Fibroblast of mammary gland (primary cell): ENCODE measurements around the gene NELL2.

Source experiments
- DNase-seq: peaks from one replicate; pipeline ENCODE4 v3.0.0-alpha.2; 2010; ENCODE audit warnings: low read depth
- H3K4me3 ChIP-seq: 2 replicates; pipeline ENCODE4 v1.5.1; 2011; ENCODE audit warnings: low read depth, mild to moderate bottlenecking, low read length, moderate library complexity; ENCODE audit not compliant: control insufficient read depth
- TF ChIP-seq, protein P1 (sequence below): conservative IDR thresholded peaks from 2 replicates; pipeline ENCODE4 v1.5.1; 2011; ENCODE audit warnings: low read depth, low read length, inconsistent platforms; ENCODE audit not compliant: control insufficient read depth, insufficient read depth

The NELL2 gene

GRCh38 chr12:44795970-44796369 lies 80.1 kb downstream of the NELL2 start:
- DNase-seq: no peak
- TF ChIP-seq, protein P1, sequence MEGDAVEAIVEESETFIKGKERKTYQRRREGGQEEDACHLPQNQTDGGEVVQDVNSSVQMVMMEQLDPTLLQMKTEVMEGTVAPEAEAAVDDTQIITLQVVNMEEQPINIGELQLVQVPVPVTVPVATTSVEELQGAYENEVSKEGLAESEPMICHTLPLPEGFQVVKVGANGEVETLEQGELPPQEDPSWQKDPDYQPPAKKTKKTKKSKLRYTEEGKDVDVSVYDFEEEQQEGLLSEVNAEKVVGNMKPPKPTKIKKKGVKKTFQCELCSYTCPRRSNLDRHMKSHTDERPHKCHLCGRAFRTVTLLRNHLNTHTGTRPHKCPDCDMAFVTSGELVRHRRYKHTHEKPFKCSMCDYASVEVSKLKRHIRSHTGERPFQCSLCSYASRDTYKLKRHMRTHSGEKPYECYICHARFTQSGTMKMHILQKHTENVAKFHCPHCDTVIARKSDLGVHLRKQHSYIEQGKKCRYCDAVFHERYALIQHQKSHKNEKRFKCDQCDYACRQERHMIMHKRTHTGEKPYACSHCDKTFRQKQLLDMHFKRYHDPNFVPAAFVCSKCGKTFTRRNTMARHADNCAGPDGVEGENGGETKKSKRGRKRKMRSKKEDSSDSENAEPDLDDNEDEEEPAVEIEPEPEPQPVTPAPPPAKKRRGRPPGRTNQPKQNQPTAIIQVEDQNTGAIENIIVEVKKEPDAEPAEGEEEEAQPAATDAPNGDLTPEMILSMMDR: no peak

DNA sequence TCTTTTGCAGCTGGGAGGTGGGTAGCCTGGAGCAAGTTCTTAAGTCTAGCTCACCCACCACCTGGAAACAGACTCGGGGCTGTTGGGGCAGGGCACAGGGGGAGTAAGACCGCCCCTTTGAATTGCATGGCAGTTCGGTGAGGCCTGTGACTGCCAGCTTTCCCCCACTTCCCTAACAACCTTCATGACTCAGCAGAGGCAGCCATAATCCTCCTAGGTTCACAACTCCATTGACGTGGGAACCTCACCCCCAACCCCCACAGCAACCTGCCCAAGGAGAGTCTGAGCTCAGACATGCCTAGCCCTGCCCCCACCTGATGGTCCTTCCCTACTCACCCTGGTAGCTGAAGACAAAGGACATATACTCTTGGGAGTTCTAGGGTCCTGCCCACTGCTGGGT lies 87.4 kb downstream of the NELL2 start:
- no peak overlapping the region for H3K4me3 ChIP-seq
- TF ChIP-seq, protein P1: no peak
- no peak for DNase-seq

More at GRCh38 chr12:44795970-44796369, 80.1 kb downstream of the NELL2 start:
- H3K4me3 ChIP-seq: no peak overlapping the region

DNA sequence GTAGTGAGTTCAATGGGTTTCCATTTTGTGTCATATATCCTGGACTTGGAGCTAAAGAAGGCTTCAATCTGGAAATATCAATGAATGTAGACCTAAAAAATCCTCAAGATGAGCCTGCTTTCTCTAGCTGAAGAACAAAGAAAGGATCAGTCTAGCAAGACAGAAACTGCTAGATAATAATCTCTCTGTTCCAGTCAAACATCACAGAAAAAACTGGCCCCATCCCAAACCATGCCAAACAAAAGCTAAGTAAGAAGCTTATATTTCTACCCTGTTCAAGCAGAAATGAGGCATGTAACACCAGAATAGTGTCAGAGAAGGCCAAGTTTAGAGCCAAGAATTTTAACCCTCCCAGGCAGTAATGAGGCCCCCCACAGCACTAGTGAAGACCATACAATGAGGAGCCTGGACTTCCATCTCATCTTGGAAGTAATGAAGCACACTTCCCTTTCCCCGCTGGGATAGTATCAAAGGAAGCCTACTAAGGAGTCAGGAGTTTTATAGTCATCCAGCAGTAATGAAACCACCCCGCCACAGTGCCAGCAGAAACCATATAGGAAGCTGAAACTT lies 95.8 kb downstream of the NELL2 start:
- H3K4me3 ChIP-seq: no peak overlapping the region
- TF ChIP-seq, protein P1: no peak
- no peak for DNase-seq

GRCh38 chr12:44779766-44780165 lies 96.3 kb downstream of the NELL2 start:
- H3K4me3 ChIP-seq: no peak overlapping the region
- TF ChIP-seq, protein P1: no peak
- DNase-seq: no peak

GRCh38 chr12:44778863-44779262 lies 97.3 kb downstream of the NELL2 start:
- no peak overlapping the region for H3K4me3 ChIP-seq
- TF ChIP-seq, protein P1: no peak
- DNase-seq: no peak

- TF ChIP-seq, protein P1: no peak
Observed at GRCh38 chr12:44777044-44777443, 99.1 kb downstream of the NELL2 start.

DNA sequence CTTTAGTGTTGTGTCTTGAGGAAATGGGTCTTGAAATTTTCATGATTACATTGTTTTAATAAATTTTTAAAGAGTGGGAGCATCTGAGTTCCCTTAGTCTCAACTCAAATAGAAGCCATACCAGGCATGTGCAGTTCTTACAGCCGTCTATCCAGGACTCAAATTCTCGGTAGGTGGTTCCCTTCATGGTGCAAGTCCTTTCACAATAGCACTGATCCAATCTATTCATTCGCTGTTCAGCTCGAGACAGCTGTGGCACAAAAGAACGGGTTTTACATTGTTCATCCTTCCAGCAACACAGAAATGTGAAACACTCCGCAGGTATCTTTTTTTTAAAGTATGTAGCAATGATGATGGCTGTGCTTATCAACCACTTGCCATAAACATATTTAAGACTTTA lies 100.2 kb downstream of the NELL2 start:
- DNase-seq: no peak
- TF ChIP-seq, protein P1: no peak
- no peak overlapping the region for H3K4me3 ChIP-seq

More at GRCh38 chr12:44777044-44777443, 99.1 kb downstream of the NELL2 start:
- no peak for DNase-seq
- H3K4me3 ChIP-seq: no peak overlapping the region
